HepG2 (cell line): ENCODE measurements around the gene KLF9. TPM values are rescaled to one million over a fixed set of nuclear protein-coding genes. Genes with fewer than 3 reads are reported as not detected.

Experiments used
- ATAC-seq: fragments of 200-7000 bp; cut with Tn5 transposase; 3 replicates; pipeline ENCODE4 v1.9.1; 2020; ENCODE audit warnings: mild to moderate bottlenecking, moderate library complexity
- BruUV-seq: library from RNA; stranded (reverse); fragments of 400-500 nt; replicated peaks from 2 replicates; lab custom pipeline; 2021; lab: Mats Ljungman, UMichigan
- CTCF ChIA-PET: fragments of 300-600 bp; formaldehyde crosslinking; extraction: SDS; loops from one replicate; lab custom pipeline; 2021; ENCODE audit warnings: low total read pairs, inconsistent platforms, low intra/inter-chr PET ratio; lab: Yijun Ruan, JAX
- POLR2A ChIA-PET: fragments of 350-600 bp; sonication (Branson Sonifier 250); formaldehyde crosslinking; loops from one replicate; lab custom pipeline; 2020; ENCODE audit warnings: antibody characterized with exemption, inconsistent platforms; lab: Yijun Ruan, JAX
- DNase-seq: peaks from one replicate; pipeline ENCODE4 v3.0.0-alpha.2; 2015; ENCODE audit warnings: low spot score
- FAIRE-seq: peaks from 3 replicates; lab custom pipeline; 2011; peaks lifted over from hg19 to GRCh38; lab: Jason Lieb, UNC
- H2AFZ ChIP-seq: one replicate; pipeline ENCODE4 v1.6.1; 2011; ENCODE audit warnings: low read length, inconsistent platforms
- H3K27ac ChIP-seq: fragments of 300-600 bp; 3 replicates; pipeline ENCODE4 v1.8.0; 2011; ENCODE audit warnings: mixed run types, mild to moderate bottlenecking, mixed read lengths, low read length, inconsistent platforms; ENCODE audit not compliant: insufficient read depth; ENCODE audit errors: extremely low read length
- H3K27me3 ChIP-seq, 2 experiments: fragments of 200-600 bp in 1 of 2; 2 replicates in 1 of 2; 3 replicates in 1 of 2; pipeline versions ENCODE4 v1.6.0 to v1.8.0; 2011; ENCODE audit warnings: low read length in 2 of 2, mild to moderate bottlenecking in 2 of 2, moderate library complexity in 2 of 2, inconsistent platforms in 1 of 2; ENCODE audit not compliant: insufficient read depth in 2 of 2, control insufficient read depth in 1 of 2
- H3K36me3 ChIP-seq, 2 experiments: fragments of 200-600 bp in 1 of 2; replicated peaks in 1 of 2; 2 replicates in 1 of 2; 3 replicates in 1 of 2; pipeline versions ENCODE4 v1.5.1 to v1.8.0; 2011; ENCODE audit warnings: low read length in 2 of 2, inconsistent platforms in 1 of 2; ENCODE audit not compliant: insufficient read depth in 2 of 2, control insufficient read depth in 1 of 2
- H3K4me1 ChIP-seq: 2 replicates; pipeline ENCODE4 v1.5.1; 2012; ENCODE audit warnings: low read length, inconsistent platforms; ENCODE audit not compliant: insufficient read depth
- H3K4me2 ChIP-seq: 2 replicates; pipeline ENCODE4 v1.6.0; 2011; ENCODE audit warnings: low read depth, low read length, inconsistent platforms
- H3K4me3 ChIP-seq, 3 experiments: fragments of 200-600 bp in 1 of 3; sonication (generic), shearing (Covaris generic) in 1 of 3; replicated peaks in 1 of 3; 2 replicates each; pipeline ENCODE4 v1.5.1; 2011 to 2016; ENCODE audit warnings: low read length in 3 of 3, inconsistent platforms in 2 of 3, low read depth in 2 of 3, mild to moderate bottlenecking in 2 of 3, control low read depth in 1 of 3, mixed read lengths in 1 of 3; ENCODE audit not compliant: insufficient read depth in 1 of 3
- H3K79me2 ChIP-seq: one replicate; pipeline ENCODE4 v1.6.1; 2011; ENCODE audit warnings: low read length, inconsistent platforms; ENCODE audit not compliant: insufficient read depth
- H3K9ac ChIP-seq: 2 replicates; pipeline ENCODE4 v1.6.0; 2011; ENCODE audit warnings: mild to moderate bottlenecking, low read depth, low read length, inconsistent platforms; ENCODE audit not compliant: insufficient read depth
- H3K9me3 ChIP-seq: 2 replicates; pipeline ENCODE4 v1.5.1; 2012; ENCODE audit warnings: mild to moderate bottlenecking, low read length
- H4K20me1 ChIP-seq: 2 replicates; pipeline ENCODE4 v1.6.0; 2011; ENCODE audit warnings: inconsistent platforms, mild to moderate bottlenecking, low read length, moderate library complexity; ENCODE audit not compliant: insufficient read depth
- HNRNPK ChIP-seq: fragments of 200-400 bp; formaldehyde crosslinking; IDR thresholded peaks from 2 replicates; pipeline ENCODE4 v1.6.1; 2018; ENCODE audit warnings: low read length, low read depth, moderate library complexity, mild to moderate bottlenecking; ENCODE audit not compliant: poor library complexity, severe bottlenecking
- KAT7 ChIP-seq: IDR thresholded peaks from 2 replicates; pipeline ENCODE4 v1.6.1; 2018; ENCODE audit warnings: borderline replicate concordance, missing compliant biosample characterization
- USF2 ChIP-seq, 2 experiments: sonication (generic) in 1 of 2; formaldehyde crosslinking in 1 of 2; IDR thresholded peaks; 2 replicates each; pipeline versions ENCODE4 v1.5.1 to v1.6.1; 2011 to 2020; ENCODE audit warnings: borderline replicate concordance in 1 of 2, low read depth in 1 of 2, low read length in 1 of 2, mild to moderate bottlenecking in 1 of 2, missing genetic modification reagents in 1 of 2, moderate library complexity in 1 of 2
- ZNF138 ChIP-seq: sonication (generic); formaldehyde crosslinking; IDR thresholded peaks from 2 replicates; pipeline ENCODE4 v1.5.0; 2020; ENCODE audit warnings: mild to moderate bottlenecking, low read depth, missing genetic modification reagents
- ZNF20 ChIP-seq: sonication (generic); formaldehyde crosslinking; IDR thresholded peaks from 2 replicates; pipeline ENCODE4 v1.4.0; 2020; ENCODE audit warnings: mild to moderate bottlenecking, moderate library complexity, missing genetic modification reagents
- WGBS: methylation state at CpG from one replicate; pipeline ENCODE4 v1.1.6; 2017; ENCODE audit warnings: low lambda C conversion rate; 5-methylcytosine and 5-hydroxymethylcytosine counted together
- in situ Hi-C: cut with HindIII; loops from 2 replicates; pipeline ENCODE4 v1.10.0; 2017; ENCODE audit warnings: low pct_unique_long_range_greater_than_20kb; ENCODE audit not compliant: extremely low pct_ligation_motif_present
- intact Hi-C: fragments of 100-400 bp; cut with micrococcal nuclease; formaldehyde crosslinking; loops from one replicate; pipeline ENCODE4 v1.10.0; 2022; ENCODE audit not compliant: unreplicated experiment
- polyA plus RNA-seq, 8 experiments: library from polyadenylated mRNA; depleted of rRNA in 3 of 8; stranded (reverse) in 7 of 8; unstranded in 1 of 8; fragments of >200 nt; fragmentation: Illumina TruSeq in 4 of 8; extraction: Trizol in 4 of 8; gene quantifications; 2 replicates each; pipeline versions ENCODE4 v1.2.1 to v1.2.3, GENCODE V29; 2011 to 2016; ENCODE audit warnings: low read depth in 4 of 8, missing spikeins in 1 of 8, mixed read lengths in 1 of 8; ENCODE audit not compliant: insufficient read depth in 1 of 8
- total RNA-seq, 5 experiments: library from RNA; depleted of rRNA; stranded (reverse); fragments of >200 nt; fragmentation: Illumina TruSeq; extraction: Trizol; gene quantifications; 2 replicates each; pipeline ENCODE4 v1.2.3, GENCODE V29; 2016; ENCODE audit warnings: low read depth in 1 of 5

KLF9 gene
- total and polyA plus RNA-seq, 2 of the 13 experiments (the other 11 are each of a cell fraction or from before 2014, with no cell fraction given): 5.7 to 7.2 TPM

- H3K27me3 ChIP-seq: peaks cover 0 to 9% of the 10 kb centered on the region in 2 experiments; a peak in 2 of 5 replicates
- intact Hi-C loops: no loop called here
- H3K9ac ChIP-seq: no peak overlapping the region
- DNase-seq (no peak), FAIRE-seq (no peak), ATAC-seq (no peak)
- TF ChIP-seq HNRNPK: no peak
- no peak for TF ChIP-seq KAT7
- no peak for TF ChIP-seq ZNF20 (CRISPR knock-in tag)
- no peak for TF ChIP-seq ZNF138 (CRISPR knock-in tag)
- no peak for TF ChIP-seq USF2 (IDR thresholded peaks at IDR 0.05; ENCODE audit: low read depth, low read length)
- TF ChIP-seq USF2 (CRISPR knock-in tag; IDR thresholded peaks at IDR 0.05; ENCODE audit: borderline replicate concordance): no peak
- in situ Hi-C loops: no loop called here
- H3K4me1 ChIP-seq: peaks cover 54% of the 10 kb centered on the region
- H3K27ac ChIP-seq: no peak overlapping the region
- ChIA-PET CTCF (no interaction called here), POLR2A (no interaction called here)
- no peaks in the 10 kb centered on the region for H3K36me3 ChIP-seq
- peaks cover 30% of the 10 kb centered on the region; the same call in 1 of the 2 replicates for H4K20me1 ChIP-seq
- peaks cover 76% of the 10 kb centered on the region for H3K79me2 ChIP-seq
- WGBS: 100% methylated on average over 3 of the region's 3 CpGs
- H3K9me3 ChIP-seq: no peaks in the 10 kb centered on the region
- H3K4me3 ChIP-seq: no peak overlapping the region
- H2AFZ ChIP-seq: no peak overlapping the region
- H3K4me2 ChIP-seq: no peak overlapping the region
- BruUV-seq: no TSS peak
Measured at GRCh38 chr9:70409280-70409679, 5.2 kb downstream of the KLF9 start.
